Endothelial cell of umbilical vein (primary cell): Measurements from ENCODE around the gene YTHDF1. TPM values are rescaled to one million over a fixed set of nuclear protein-coding genes. Genes with fewer than 3 reads are reported as not detected.

Experiments used
- BruUV-seq: library from RNA; stranded (reverse); fragments of 400-500 nt; replicated peaks from 2 replicates; lab custom pipeline; 2021; lab: Mats Ljungman, UMichigan
- CTCF ChIA-PET: fragments of 300-600, 350-600 bp; sonication (Branson Sonifier 250); formaldehyde crosslinking; loops from one replicate; lab custom pipeline; 2021; ENCODE audit warnings: antibody characterized with exemption, inconsistent platforms; lab: Charles Lee
- POLR2A ChIA-PET: fragments of 300-600, 350-600 bp; sonication (Branson Sonifier 250); formaldehyde crosslinking; loops from one replicate; lab custom pipeline; 2021; ENCODE audit warnings: antibody characterized with exemption, inconsistent platforms; lab: Charles Lee
- DNase-seq: peaks from one replicate; pipeline ENCODE4 v3.0.0-alpha.2; 2011; ENCODE audit warnings: low read depth, low spot score
- FAIRE-seq: peaks from 2 replicates; lab custom pipeline; 2011; peaks lifted over from hg19 to GRCh38; lab: Jason Lieb, UNC
- H2AFZ ChIP-seq: 2 replicates; pipeline ENCODE4 v1.6.0; 2012; ENCODE audit warnings: low read depth, low read length, control low read depth, inconsistent platforms
- H3K27ac ChIP-seq: 2 replicates; pipeline ENCODE4 v1.5.1; 2011; ENCODE audit warnings: low read depth, mild to moderate bottlenecking, control low read depth, low read length, moderate library complexity; ENCODE audit not compliant: insufficient read depth
- H3K27me3 ChIP-seq, 2 experiments: 2 replicates each; pipeline versions ENCODE4 v1.6.0 to v1.6.1; 2011; ENCODE audit warnings: low read length in 2 of 2, mixed read lengths in 1 of 2; ENCODE audit not compliant: control insufficient read depth in 2 of 2, insufficient read depth in 2 of 2
- H3K36me3 ChIP-seq, 2 experiments: 2 replicates in 1 of 2; 3 replicates in 1 of 2; pipeline ENCODE4 v1.5.1; 2011; ENCODE audit warnings: low read length in 2 of 2, mild to moderate bottlenecking in 1 of 2, moderate library complexity in 1 of 2; ENCODE audit not compliant: control insufficient read depth in 2 of 2, insufficient read depth in 2 of 2; ENCODE audit errors: extremely low read depth in 1 of 2
- H3K4me1 ChIP-seq: 3 replicates; pipeline ENCODE4 v1.5.1; 2011; ENCODE audit warnings: mild to moderate bottlenecking, low read length; ENCODE audit not compliant: control insufficient read depth, insufficient read depth; ENCODE audit errors: extremely low read depth
- H3K4me2 ChIP-seq: 2 replicates; pipeline ENCODE4 v1.6.1; 2011; ENCODE audit warnings: low read length, control low read depth, mixed read lengths; ENCODE audit not compliant: insufficient read depth
- H3K4me3 ChIP-seq, 3 experiments: fragments of 200-600 bp in 1 of 3; sonication (generic), shearing (Covaris generic) in 1 of 3; replicated peaks in 1 of 3; 2 replicates each; pipeline ENCODE4 v1.5.1; 2011 to 2016; ENCODE audit warnings: control low read depth in 3 of 3, low read length in 3 of 3, mild to moderate bottlenecking in 2 of 3, inconsistent platforms in 1 of 3, low read depth in 1 of 3, moderate library complexity in 1 of 3; ENCODE audit not compliant: insufficient read depth in 1 of 3
- H3K79me2 ChIP-seq: 2 replicates; pipeline ENCODE4 v1.6.0; 2012; ENCODE audit warnings: low read length, inconsistent platforms; ENCODE audit not compliant: control insufficient read depth, insufficient read depth
- H3K9ac ChIP-seq: replicated peaks from 2 replicates; pipeline ENCODE3; 2011; ENCODE audit warnings: low read length, control low read depth; ENCODE audit not compliant: insufficient read depth; ENCODE audit errors: extremely low read depth
- H3K9me1 ChIP-seq: replicated peaks from 3 replicates; pipeline ENCODE4 v1.6.0; 2011; ENCODE audit warnings: mild to moderate bottlenecking, low read length; ENCODE audit not compliant: control insufficient read depth, insufficient read depth; ENCODE audit errors: extremely low read depth
- H3K9me3 ChIP-seq: replicated peaks from 2 replicates; pipeline ENCODE4 v1.5.1; 2012; ENCODE audit warnings: low read length, inconsistent platforms; ENCODE audit not compliant: control insufficient read depth, insufficient read depth
- H4K20me1 ChIP-seq: replicated peaks from 2 replicates; pipeline ENCODE3; 2011; ENCODE audit warnings: mild to moderate bottlenecking, low read length; ENCODE audit not compliant: control insufficient read depth, insufficient read depth; ENCODE audit errors: extremely low read depth
- EZH2 ChIP-seq: IDR thresholded peaks from 2 replicates; pipeline ENCODE4 v1.6.1; 2012; ENCODE audit warnings: borderline replicate concordance, low read depth, mild to moderate bottlenecking, moderate library complexity, low read length, inconsistent platforms; ENCODE audit not compliant: severe bottlenecking
- FOS ChIP-seq: IDR thresholded peaks from 2 replicates; pipeline ENCODE4 v1.6.1; 2011; ENCODE audit warnings: mild to moderate bottlenecking, low read length, moderate library complexity, borderline replicate concordance; ENCODE audit not compliant: insufficient read depth
- GATA2 ChIP-seq: IDR thresholded peaks from 2 replicates; pipeline ENCODE4 v1.7.0; 2011; ENCODE audit warnings: low read depth, mild to moderate bottlenecking, moderate library complexity, mixed read lengths, low read length; ENCODE audit not compliant: insufficient read length, insufficient read depth
- JUN ChIP-seq: IDR thresholded peaks from 2 replicates; pipeline ENCODE4 v1.6.1; 2011; ENCODE audit warnings: borderline replicate concordance, low read depth; ENCODE audit not compliant: insufficient read length, insufficient read depth
- MAX ChIP-seq: IDR thresholded peaks from 2 replicates; pipeline ENCODE4 v1.6.1; 2011; ENCODE audit not compliant: insufficient read depth, insufficient read length
- MYC ChIP-seq: IDR thresholded peaks from one replicate; pipeline ENCODE4 v1.6.1; 2011; ENCODE audit warnings: mild to moderate bottlenecking, low read depth, low read length
- POLR2A ChIP-seq: IDR thresholded peaks from 2 replicates; pipeline ENCODE4 v1.6.1; 2012; ENCODE audit warnings: low read depth, mild to moderate bottlenecking, control low read depth, low read length
- POLR2AphosphoS5 ChIP-seq: IDR thresholded peaks from 2 replicates; pipeline ENCODE4 v1.6.1; 2012; ENCODE audit warnings: low read depth, mild to moderate bottlenecking, control low read depth, low read length, moderate library complexity; ENCODE audit not compliant: insufficient read depth
- dilution Hi-C: fragments of 300-500 bp; cut with MboI; formaldehyde crosslinking; loops from one replicate; pipeline ENCODE4 v1.15.0; 2019; ENCODE audit warnings: low sequenced_read_pairs; ENCODE audit not compliant: extremely low pct_ligation_motif_present
- intact Hi-C: fragments of 100-400 bp; cut with micrococcal nuclease; formaldehyde crosslinking; loops from one replicate; pipeline ENCODE4 v1.10.0; 2022
- polyA plus RNA-seq, 4 experiments: library from polyadenylated mRNA; depleted of rRNA in 3 of 4; stranded (reverse) in 3 of 4; unstranded in 1 of 4; fragments of >200 nt; gene quantifications; 2 replicates each; pipeline versions ENCODE4 v1.2.1 to v1.2.3, GENCODE V29; 2011 to 2012; ENCODE audit warnings: missing spikeins in 1 of 4
- total RNA-seq: library from RNA; stranded (reverse); gene quantifications from 2 replicates; pipeline ENCODE4 v1.2.3, GENCODE V29; 2021
- TF ChIP-seq, protein P1 (sequence below), 2 donors: IDR thresholded peaks; 1 replicate in 1 of 2; 2 replicates in 1 of 2; pipeline ENCODE4 v1.5.1; 2011; ENCODE audit warnings: low read length in 2 of 2, mild to moderate bottlenecking in 2 of 2, moderate library complexity in 2 of 2, control low read depth in 1 of 2, inconsistent platforms in 1 of 2, low read depth in 1 of 2; ENCODE audit not compliant: insufficient read depth in 1 of 2; ENCODE audit errors: extremely low read depth in 1 of 2

Gene YTHDF1
- total and polyA plus RNA-seq, 2 donors (not counting 3 experiments of a cell fraction or from before 2014, with no cell fraction given), result 25.2 to 44.4 TPM

DNA sequence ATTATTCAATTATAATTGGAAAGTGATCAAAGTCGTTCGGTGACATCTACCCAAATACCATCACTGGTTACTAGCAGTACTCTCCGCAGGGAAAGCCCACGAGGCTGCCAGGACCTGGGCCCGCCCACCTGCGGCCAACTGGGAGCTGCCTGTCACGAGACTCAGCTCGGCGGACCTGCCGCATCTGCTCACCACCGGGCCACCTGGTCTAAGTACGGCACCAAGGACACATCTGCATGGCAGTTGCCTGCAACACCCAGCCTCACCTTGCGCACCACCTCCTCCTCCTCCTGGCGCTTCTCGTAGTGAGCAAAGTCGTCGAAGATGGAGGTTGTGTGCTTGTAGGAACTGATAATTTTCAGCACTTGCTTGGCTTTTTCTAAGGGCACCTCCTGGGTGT is 13.9 kb downstream of the YTHDF1 start:
- Histone ChIP-seq H3K9me3 (no peaks in the 10 kb centered on the region), H2AFZ (no peak overlapping the region), H3K27ac (no peak overlapping the region), H4K20me1 (peaks cover 4% of the 10 kb centered on the region), H3K9ac (no peak overlapping the region), H3K4me3 (no peak overlapping the region), H3K9me1 (no peaks in the 10 kb centered on the region), H3K4me1 (no peaks in the 10 kb centered on the region), H3K4me2 (no peak overlapping the region), H3K79me2 (peaks cover 93% of the 10 kb centered on the region), H3K36me3 (peaks cover 8 to 46% of the 10 kb centered on the region in 2 experiments), H3K27me3 (no peaks in the 10 kb centered on the region)
- ChIA-PET POLR2A (no interaction called here), CTCF (interaction anchor here (1.0 kb wide), 1 partner anchor 12 kb away, joined by 3 read pairs; no protein-coding TSS in a partner anchor)
- no TSS peak for BruUV-seq
- dilution Hi-C loops (no loop called here), intact Hi-C loops (no loop called here)
- no peak for FAIRE-seq
- no peak for DNase-seq
- TF ChIP-seq MYC, result no peak

- Histone ChIP-seq H3K9me1 (no peaks in the 10 kb centered on the region), H4K20me1 (peaks cover 6% of the 10 kb centered on the region), H2AFZ (no peak overlapping the region), H3K4me2 (no peak overlapping the region), H3K4me1 (no peaks in the 10 kb centered on the region), H3K27ac (no peak overlapping the region), H3K36me3 (peaks cover 6 to 30% of the 10 kb centered on the region in 2 experiments), H3K27me3 (no peaks in the 10 kb centered on the region), H3K9me3 (no peaks in the 10 kb centered on the region), H3K9ac (no peak overlapping the region), H3K4me3 (no peak overlapping the region), H3K79me2 (peaks cover 69% of the 10 kb centered on the region)
- DNase-seq (no peak), FAIRE-seq (no peak)
- dilution Hi-C loops, result no loop called here
- TF ChIP-seq EZH2 (no peak), POLR2AphosphoS5 (no peak), POLR2A (no peak), MYC (no peak), MAX (no peak), FOS (no peak), GATA2 (no peak), JUN (no peak)
- TF ChIP-seq, protein P1, sequence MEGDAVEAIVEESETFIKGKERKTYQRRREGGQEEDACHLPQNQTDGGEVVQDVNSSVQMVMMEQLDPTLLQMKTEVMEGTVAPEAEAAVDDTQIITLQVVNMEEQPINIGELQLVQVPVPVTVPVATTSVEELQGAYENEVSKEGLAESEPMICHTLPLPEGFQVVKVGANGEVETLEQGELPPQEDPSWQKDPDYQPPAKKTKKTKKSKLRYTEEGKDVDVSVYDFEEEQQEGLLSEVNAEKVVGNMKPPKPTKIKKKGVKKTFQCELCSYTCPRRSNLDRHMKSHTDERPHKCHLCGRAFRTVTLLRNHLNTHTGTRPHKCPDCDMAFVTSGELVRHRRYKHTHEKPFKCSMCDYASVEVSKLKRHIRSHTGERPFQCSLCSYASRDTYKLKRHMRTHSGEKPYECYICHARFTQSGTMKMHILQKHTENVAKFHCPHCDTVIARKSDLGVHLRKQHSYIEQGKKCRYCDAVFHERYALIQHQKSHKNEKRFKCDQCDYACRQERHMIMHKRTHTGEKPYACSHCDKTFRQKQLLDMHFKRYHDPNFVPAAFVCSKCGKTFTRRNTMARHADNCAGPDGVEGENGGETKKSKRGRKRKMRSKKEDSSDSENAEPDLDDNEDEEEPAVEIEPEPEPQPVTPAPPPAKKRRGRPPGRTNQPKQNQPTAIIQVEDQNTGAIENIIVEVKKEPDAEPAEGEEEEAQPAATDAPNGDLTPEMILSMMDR (IDR thresholded peaks at IDR 0.05; ENCODE audit: extremely low read depth in 1 of 2, insufficient read depth in 1 of 2, low read depth in 1 of 2, low read length in 2 of 2), result no peak
- POLR2A ChIA-PET, result no interaction called here
- no TSS peak for BruUV-seq
- CTCF ChIA-PET, result interaction anchor here (0.9 to 1.9 kb wide), 3 partner anchors 16 to 32 kb away, joined by 3 to 6 read pairs (median 6); no protein-coding TSS in a partner anchor
- intact Hi-C loops, result no loop called here
These were observed 17.3 kb downstream of the YTHDF1 start for GRCh38 chr20:63198606-63199005.
